Stimulated activated CD4-positive, alpha-beta T cell treated with anti-CD3 and anti-CD28 coated beads, Interleukin-2, amount 100 ng/mL, for 4 hours (primary cell): ENCODE data around the gene CCR7.
"Not testable (repeated sequence)": the region's sequence is repeated elsewhere in the genome, so short reads cannot be mapped to it uniquely, and the experiment has no call there.

Experiments
- DNase-seq: peaks from one replicate; pipeline ENCODE4 v3.0.0-alpha.2; 2020; ENCODE audit warnings: low read depth

Gene CCR7

GRCh38 chr17:40597156-40597555 lies 31.9 kb upstream of the CCR7 start:
- no peak for DNase-seq

DNA sequence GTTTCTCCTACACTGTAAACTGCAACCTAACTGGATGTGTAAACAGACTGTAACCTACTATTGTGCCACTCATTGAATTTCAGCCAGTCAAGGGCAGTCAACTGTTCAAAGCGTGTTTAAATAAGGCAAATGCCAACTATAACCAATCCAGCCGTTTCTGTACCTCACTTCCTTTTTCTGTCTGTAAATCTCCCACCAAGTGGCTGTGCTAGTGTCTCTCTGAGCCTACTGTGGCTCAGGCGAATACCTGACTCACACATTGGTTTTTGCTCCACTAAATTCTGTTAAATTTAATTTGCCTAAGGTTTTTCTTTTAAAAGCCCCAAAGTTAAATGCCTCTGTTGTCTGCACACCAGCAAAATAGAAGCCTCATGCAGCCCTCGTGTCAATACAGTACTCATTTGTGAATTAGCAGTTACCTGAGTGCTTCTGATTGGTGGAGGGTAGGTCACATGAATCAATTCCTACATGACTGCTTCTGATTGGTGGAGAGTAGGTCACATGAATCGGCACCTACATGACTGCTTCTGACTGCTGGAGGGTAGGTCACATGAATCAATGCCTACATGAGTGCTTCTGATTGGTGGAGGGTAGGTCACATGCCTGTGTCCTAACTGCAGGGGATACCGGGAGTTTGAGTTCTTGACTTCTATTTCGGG lies 31.1 kb upstream of the CCR7 start:
- DNase-seq: no peak

DNA sequence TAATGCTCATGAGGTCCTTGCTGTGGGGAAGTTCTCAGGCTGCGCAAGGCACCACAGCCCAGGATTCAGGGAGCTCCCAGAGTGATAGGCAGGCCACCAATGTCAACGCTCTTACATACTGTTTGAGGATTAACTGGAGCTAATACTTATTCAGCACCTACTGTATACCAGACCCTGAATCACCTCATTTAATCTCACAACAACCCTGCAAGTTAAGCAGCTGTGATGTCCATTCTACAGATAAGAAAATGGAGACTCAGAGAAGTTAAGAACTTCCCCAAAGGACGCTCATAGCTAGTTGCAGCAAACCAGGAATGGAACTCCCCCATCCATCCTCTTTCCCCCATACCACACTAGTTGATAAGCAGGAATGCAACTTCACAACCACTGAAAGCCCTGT lies 25.5 kb upstream of the CCR7 start:
- no peak for DNase-seq

DNA sequence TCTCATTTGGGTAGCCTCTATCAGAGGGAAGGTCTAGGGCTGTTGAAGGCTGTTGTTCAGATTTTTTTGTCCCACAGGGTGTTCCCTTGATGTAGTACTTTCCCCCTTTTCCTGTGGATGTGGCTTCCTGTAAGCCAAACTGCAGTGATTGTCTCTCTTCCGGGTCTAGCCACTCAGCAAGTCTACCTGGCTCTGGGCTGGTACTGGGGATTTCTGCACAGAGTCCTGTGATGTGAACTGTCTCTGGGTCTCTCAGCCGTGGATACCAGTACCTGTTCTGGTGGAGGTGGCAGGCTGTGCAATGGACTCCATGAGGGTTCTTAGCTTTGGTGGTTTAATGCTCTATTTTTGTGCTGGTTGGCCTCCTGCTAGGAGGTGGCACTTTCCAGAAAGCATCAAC lies 23.3 kb upstream of the CCR7 start:
- no peak for DNase-seq

GRCh38 chr17:40586264-40586663 lies 21.0 kb upstream of the CCR7 start:
- not testable (repeated sequence) for DNase-seq

DNA sequence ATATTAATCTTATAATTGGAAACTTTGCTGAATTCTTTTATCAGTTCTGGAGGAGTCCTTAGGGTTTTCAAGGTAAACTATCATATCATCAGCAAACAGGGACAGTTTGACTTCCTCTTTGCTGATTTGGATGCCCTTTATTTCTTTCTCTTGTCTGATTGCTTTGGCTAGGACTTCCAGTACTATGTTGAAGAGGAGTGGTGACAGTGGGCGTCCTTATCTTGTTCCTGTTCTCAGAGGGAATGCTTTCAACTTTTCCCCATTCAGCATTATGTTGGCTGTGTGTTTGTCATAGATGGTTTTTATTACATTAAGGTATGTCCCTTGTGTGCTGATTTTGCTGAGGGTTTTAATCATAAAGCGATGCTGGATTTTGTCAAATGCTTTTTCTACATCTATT lies 19.7 kb upstream of the CCR7 start:
- not testable (repeated sequence) for DNase-seq

GRCh38 chr17:40582328-40582901 lies 17.1 kb upstream of the CCR7 start:
- DNase-seq: no peak

GRCh38 chr17:40580140-40580539 lies 14.9 kb upstream of the CCR7 start:
- DNase-seq: no peak

DNA sequence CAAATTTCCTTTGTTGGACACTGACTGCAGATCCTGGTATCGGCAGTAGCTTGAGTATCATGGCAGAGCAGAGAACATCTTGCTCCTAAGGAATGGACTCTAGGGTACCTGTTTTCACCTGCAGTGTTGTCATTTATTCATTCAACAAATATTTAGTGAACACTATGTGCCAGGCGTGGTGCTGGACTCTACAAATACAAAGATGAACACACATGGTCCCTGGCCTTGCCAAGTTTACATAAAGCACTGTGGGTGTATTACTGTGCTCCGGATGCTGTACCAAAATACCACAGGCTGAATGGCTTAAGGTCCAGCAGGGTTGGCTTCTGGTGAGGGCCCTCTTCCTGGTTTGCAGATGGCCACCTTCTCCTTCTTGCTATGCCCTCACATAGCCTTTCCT lies 14.2 kb upstream of the CCR7 start:
- DNase-seq: no peak

DNA sequence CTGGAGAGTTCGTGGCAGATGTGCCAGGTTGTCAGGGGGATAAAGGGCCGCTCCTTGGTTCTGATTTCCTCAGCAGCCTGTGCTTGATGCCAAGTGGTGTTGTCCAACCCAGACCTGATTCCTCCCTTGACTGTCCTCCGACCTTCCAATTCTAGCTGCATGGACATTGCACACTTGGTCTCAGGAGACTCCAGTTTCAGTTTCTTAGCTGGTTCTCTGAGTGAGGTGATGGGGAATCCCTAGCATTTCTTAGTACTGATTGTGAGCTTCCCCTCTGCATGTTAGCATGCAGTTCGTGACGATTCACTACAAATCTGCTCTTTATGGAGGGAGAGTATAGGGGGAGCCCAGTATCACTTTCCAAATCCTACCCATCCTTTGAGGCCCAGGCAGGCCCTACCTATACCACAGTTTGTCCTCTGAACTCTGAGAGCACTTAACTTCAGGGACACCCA lies 12.4 kb upstream of the CCR7 start:
- no peak for DNase-seq

DNA sequence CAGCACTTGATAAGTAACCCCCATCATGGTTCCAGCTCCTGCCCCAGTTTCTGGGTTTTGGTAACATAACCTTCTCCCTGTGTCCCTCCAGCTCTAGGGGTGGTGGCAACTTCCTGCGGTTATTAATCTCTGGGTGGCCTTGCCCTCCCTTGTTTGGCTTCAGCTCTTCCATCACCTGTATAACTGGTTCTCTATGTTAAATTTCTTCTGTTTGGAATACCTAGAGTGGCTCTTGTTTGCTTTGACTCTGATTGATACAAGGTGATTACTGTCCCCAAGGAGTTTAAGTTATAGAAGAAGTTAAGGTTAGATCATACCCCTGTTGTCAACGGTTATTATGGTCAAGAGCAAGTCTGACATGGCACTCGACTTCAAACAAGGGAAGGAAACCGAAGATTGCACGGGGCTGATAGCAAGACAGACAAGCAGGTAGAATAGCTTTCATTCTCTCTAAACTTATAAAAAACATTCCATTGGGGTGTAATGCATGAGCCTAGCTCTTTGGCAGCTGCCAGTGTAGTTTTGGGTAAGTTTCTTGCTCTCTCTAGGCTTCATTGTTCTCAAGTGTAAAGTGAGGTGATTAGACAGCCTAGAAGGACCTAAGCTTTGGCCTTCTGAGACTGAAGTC lies 11.0 kb upstream of the CCR7 start:
- no peak for DNase-seq

GRCh38 chr17:40574292-40574691 lies 9.0 kb upstream of the CCR7 start:
- no peak for DNase-seq

GRCh38 chr17:40572245-40572993 lies 7.1 kb upstream of the CCR7 start:
- DNase-seq: not testable (repeated sequence)

GRCh38 chr17:40568074-40568836 lies 3.0 kb upstream of the CCR7 start:
- DNase-seq: no peak

DNA sequence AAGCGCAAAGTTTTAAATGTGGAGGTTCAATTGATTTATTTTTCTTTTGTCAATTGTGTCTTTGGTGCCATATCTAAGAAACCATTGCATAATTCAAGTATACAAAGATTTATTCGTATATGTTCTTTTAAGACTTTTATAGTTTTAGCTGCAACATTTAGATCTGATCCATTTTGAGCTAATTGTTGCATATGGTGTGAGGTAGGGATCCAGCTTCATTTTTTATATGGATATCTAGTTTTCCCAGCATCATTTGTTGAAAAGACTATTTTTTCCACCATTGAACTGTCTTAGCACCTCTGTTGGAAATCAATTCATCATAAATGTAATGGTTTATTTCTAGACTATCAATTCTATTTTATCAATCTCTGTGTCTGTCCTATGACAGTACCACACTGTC lies 2.1 kb upstream of the CCR7 start:
- DNase-seq: no peak

DNA sequence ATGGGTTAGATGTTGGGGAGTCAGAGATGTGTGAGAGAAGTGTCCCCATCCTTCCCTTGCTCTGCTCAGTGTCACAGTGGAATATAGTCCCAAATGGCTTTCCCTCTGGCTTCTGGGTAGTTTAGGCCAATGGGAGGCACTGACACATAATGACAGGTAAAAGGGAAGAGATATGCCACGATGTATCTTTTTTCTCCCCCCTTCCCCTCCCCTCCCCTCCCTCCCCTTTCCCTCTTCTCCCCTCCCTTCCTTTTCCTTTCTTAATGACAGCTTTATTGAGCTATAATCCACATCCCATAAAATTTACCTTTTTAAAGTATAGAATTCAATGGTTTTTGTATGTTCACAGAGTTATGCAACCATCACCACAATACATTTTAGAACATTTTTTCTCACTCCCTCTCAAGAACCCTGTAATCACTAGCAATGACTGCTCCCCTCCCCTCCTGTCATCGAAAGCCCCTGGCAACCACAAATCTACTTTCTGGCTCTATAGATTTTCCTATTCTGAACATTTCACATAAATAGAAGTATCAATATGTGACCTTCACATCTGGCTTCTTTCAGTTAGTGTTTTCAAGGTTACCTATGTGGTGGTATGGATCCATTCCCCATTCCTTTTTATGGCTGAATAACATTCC lies 617 bp upstream of the CCR7 start:
- DNase-seq: no peak

DNA sequence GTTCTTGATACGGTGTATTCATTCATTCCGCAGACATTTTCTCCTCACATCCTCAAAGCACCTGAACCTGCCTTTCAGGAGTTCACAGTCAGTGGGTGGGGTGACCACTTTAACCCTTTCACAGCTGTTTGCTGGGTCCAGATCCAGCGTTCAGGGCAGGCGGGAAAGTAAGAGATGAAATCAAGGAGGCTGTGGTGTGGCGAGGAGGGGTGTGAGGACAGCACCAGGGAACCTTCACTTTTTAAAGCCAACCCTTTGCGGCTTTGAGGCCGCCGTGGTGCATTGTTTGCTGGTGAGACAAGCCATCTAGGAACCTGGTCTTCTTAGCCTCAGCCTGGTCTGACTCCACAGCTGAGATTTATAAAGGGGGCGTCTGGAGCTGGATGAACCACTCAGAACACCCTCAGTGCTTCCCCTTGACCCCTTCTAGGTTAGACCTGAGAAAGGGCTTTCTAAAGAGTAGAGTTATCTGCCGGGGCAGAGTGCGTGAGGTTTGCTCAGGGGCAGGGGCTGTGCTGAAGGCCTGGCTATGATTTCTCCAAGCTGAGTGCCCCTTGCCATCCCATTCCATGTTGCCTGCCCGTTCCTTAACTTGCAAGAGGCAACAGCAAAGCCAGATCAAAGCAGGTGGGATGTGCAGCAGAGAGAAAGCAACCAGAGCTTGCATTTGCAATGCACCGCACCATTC lies 933 bp downstream of the CCR7 start:
- DNase-seq: no peak

- DNase-seq: no peak
Measured at GRCh38 chr17:40563220-40564052, 1.8 kb downstream of the CCR7 start.

DNA sequence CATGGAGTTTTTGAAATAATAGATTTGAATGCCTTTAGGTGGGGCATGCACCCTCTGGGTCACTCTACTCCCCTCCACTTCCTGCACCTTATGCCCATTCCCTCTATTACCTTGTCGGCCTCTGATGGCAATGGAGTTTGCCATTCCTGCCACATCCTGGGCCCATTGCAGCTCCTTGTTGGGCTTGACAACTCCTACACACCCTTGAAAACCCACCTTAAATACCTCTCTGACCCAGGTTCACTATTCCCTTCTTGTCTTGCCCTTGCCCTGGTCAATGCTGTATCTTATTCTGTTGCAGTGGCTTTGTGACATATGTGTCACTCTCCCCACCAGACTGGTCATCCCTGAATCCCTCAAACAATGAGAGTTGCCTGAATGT lies 2.4 kb downstream of the CCR7 start:
- no peak for DNase-seq
